ENCODE results near the gene OR10A2. TPM values are rescaled to one million over a fixed set of nuclear protein-coding genes. Genes with fewer than 3 reads are reported as not detected.

The OR10A2 gene
- not detected in 5 replicates for total RNA-seq (2022; extraction: Qiagen RNA extraction; ENCODE audit: low read depth)

GRCh38 chr11:6862961-6863360 lies at the start of gene OR10A2:
OR10A2 (plus strand) TSS chr11:6863057; CDS start chr11:6869755, 6,698 bp downstream.

GRCh38 chr11:6845383-6845782 lies 17.5 kb upstream of the OR10A2 start, which contains the start of gene OR10A5:
OR10A5 (plus strand) TSS chr11:6845683; CDS start chr11:6845683, 0 bp downstream.

GRCh38 chr11:6876325-6876724 lies 13.5 kb downstream of the OR10A2 start, which contains the start of gene OR10A4:
OR10A4 (plus strand) TSS chr11:6876625; CDS start chr11:6876648, 23 bp downstream.

GRCh38 chr11:6892400-6892799 lies 29.5 kb downstream of the OR10A2 start, which contains the start of gene OR2D2:
OR2D2 (minus strand) TSS chr11:6892500; CDS start chr11:6892500, 0 bp downstream.

GRCh38 chr11:6920702-6921101 lies 57.8 kb downstream of the OR10A2 start, which contains the start of gene OR2D3:
OR2D3 (plus strand) TSS chr11:6921002; CDS start chr11:6921002, 0 bp downstream.

Other genes with a start within 250 kb of the OR10A2 start
- 33.9 to 51.3 TPM (median 44.2 TPM) in 5 replicates for gene TPP1, start 243.6 kb upstream of the OR10A2 start, total RNA-seq (2022; extraction: Qiagen RNA extraction; ENCODE audit: low read depth)
- 0.05 to 0.13 TPM (median 0.10 TPM) in 5 replicates for gene DCHS1, start 207.2 kb upstream of the OR10A2 start, total RNA-seq (2022; extraction: Qiagen RNA extraction; ENCODE audit: low read depth)
- 81.5 to 138 TPM (median 96.2 TPM) in 5 replicates for gene MRPL17, start 179.7 kb upstream of the OR10A2 start, total RNA-seq (2022; extraction: Qiagen RNA extraction; ENCODE audit: low read depth)
- not detected in 5 replicates for gene OR2AG2, start 91.1 kb upstream of the OR10A2 start, total RNA-seq (2022; extraction: Qiagen RNA extraction; ENCODE audit: low read depth)
- not detected in 5 replicates for gene OR2AG1, start 80.0 kb upstream of the OR10A2 start, total RNA-seq (2022; extraction: Qiagen RNA extraction; ENCODE audit: low read depth)
- gene OR6A2, start 63.4 kb upstream of the OR10A2 start, total RNA-seq (2022; extraction: Qiagen RNA extraction; ENCODE audit: low read depth), result not detected in 5 replicates
- gene OR10A5, start 17.4 kb upstream of the OR10A2 start, total RNA-seq (2022; extraction: Qiagen RNA extraction; ENCODE audit: low read depth), result not detected in 5 replicates
- not detected in 5 replicates for gene OR10A4, start 13.6 kb downstream of the OR10A2 start, total RNA-seq (2022; extraction: Qiagen RNA extraction; ENCODE audit: low read depth)
- not detected in 5 replicates for gene OR2D2, start 29.4 kb downstream of the OR10A2 start, total RNA-seq (2022; extraction: Qiagen RNA extraction; ENCODE audit: low read depth)
- not detected in 5 replicates for gene OR2D3, start 57.9 kb downstream of the OR10A2 start, total RNA-seq (2022; extraction: Qiagen RNA extraction; ENCODE audit: low read depth)
- 1.0 to 1.7 TPM (median 1.2 TPM) in 5 replicates for gene ZNF215, start 63.4 kb downstream of the OR10A2 start, total RNA-seq (2022; extraction: Qiagen RNA extraction; ENCODE audit: low read depth)
- gene ZNF214, start 157.3 kb downstream of the OR10A2 start, total RNA-seq (2022; extraction: Qiagen RNA extraction; ENCODE audit: low read depth), result 0.49 to 1.5 TPM (median 0.73 TPM) in 5 replicates
- not detected in 5 replicates for gene NLRP14, start 157.4 kb downstream of the OR10A2 start, total RNA-seq (2022; extraction: Qiagen RNA extraction; ENCODE audit: low read depth)
- not detected in 5 replicates for gene RBMXL2, start 225.9 kb downstream of the OR10A2 start, total RNA-seq (2022; extraction: Qiagen RNA extraction; ENCODE audit: low read depth)

Data from A549 treated with ZK216348 at 1 μM for 4 hours (cell line).